Prostate gland (tissue), 2 donors: ENCODE data around the gene TRH.
"Not testable (repeated sequence)": the region's sequence is repeated elsewhere in the genome, so short reads cannot be mapped to it uniquely, and the experiment has no call there.

ENCODE experiments used
- POLR2AphosphoS5 ChIP-seq: sonication (generic); formaldehyde crosslinking; IDR thresholded peaks from one replicate; pipeline ENCODE4 v1.6.1; 2017; ENCODE audit warnings: antibody characterized with exemption
- TF ChIP-seq, protein P1 (sequence below), 4 experiments: fragments of 200-600 bp in 2 of 4; fragments of 450-650 bp in 2 of 4; sonication (generic) in 2 of 4; IDR thresholded peaks; 1 replicate in 3 of 4; 2 replicates in 1 of 4; pipeline ENCODE4 v1.5.1; 2016 to 2019; ENCODE audit warnings: antibody characterized with exemption in 4 of 4, mild to moderate bottlenecking in 2 of 4, moderate library complexity in 2 of 4

DNA sequence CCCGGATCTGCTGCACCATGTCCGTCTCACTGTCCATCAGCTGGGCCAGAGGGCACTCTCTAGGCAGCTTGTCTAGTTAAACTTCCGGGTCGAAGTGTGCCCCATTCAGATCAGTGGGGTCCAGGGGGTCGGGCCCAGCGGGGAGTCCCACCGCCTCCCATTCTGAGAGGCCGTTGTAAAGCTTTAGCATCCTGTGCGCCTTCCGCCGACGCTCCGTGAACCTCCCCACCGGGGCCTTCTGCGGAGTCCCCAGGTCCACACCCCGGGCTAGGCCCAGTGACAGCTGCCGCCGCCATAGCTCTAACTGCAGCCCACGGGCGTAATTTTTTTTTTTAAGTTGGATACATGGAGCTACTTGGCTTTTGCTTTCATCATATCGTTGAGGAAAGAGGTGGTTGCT lies 38.7 kb downstream of the TRH start:
- TF ChIP-seq POLR2AphosphoS5: not testable (repeated sequence)
- TF ChIP-seq, protein P1, sequence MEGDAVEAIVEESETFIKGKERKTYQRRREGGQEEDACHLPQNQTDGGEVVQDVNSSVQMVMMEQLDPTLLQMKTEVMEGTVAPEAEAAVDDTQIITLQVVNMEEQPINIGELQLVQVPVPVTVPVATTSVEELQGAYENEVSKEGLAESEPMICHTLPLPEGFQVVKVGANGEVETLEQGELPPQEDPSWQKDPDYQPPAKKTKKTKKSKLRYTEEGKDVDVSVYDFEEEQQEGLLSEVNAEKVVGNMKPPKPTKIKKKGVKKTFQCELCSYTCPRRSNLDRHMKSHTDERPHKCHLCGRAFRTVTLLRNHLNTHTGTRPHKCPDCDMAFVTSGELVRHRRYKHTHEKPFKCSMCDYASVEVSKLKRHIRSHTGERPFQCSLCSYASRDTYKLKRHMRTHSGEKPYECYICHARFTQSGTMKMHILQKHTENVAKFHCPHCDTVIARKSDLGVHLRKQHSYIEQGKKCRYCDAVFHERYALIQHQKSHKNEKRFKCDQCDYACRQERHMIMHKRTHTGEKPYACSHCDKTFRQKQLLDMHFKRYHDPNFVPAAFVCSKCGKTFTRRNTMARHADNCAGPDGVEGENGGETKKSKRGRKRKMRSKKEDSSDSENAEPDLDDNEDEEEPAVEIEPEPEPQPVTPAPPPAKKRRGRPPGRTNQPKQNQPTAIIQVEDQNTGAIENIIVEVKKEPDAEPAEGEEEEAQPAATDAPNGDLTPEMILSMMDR (IDR thresholded peaks at IDR 0.05): not testable (repeated sequence)
